Breast epithelium (tissue), 3 donors: ENCODE measurements around the gene SERP2.

Experiments
- POLR2A ChIP-seq: fragments of 450-650 bp; IDR thresholded peaks from one replicate; pipeline ENCODE4 v1.6.1; 2016; ENCODE audit warnings: antibody characterized with exemption, mild to moderate bottlenecking, moderate library complexity
- POLR2AphosphoS5 ChIP-seq, 3 donors: sonication (generic); formaldehyde crosslinking; IDR thresholded peaks; one replicate each; pipeline ENCODE4 v1.6.1; 2017; ENCODE audit warnings: antibody characterized with exemption in 3 of 3
- TF ChIP-seq, protein P1 (sequence below), 3 donors: fragments of 450-650 bp; IDR thresholded peaks; one replicate each; pipeline ENCODE4 v1.5.1; 2016 to 2017; ENCODE audit warnings: antibody characterized with exemption in 3 of 3, mild to moderate bottlenecking in 3 of 3, moderate library complexity in 3 of 3

DNA sequence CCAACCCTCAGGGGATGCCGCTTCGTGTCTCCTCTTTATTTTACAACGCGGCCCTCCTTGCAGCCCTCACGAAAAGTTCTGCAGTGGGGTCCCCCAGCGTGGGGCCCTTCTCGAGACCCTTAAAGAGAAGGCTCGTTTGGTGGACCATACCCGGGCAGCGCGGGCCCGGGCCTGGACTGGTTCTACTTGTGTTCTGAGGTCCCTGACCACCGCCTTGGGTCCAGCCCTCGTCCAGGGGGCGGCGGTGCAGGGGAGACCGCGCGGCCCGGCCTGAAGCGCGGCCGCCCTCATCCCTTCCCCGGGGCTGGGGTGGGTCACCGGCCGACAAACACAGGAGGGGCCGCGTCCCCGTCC, 400 bp upstream of the SERP2 start:
- TF ChIP-seq, protein P1, sequence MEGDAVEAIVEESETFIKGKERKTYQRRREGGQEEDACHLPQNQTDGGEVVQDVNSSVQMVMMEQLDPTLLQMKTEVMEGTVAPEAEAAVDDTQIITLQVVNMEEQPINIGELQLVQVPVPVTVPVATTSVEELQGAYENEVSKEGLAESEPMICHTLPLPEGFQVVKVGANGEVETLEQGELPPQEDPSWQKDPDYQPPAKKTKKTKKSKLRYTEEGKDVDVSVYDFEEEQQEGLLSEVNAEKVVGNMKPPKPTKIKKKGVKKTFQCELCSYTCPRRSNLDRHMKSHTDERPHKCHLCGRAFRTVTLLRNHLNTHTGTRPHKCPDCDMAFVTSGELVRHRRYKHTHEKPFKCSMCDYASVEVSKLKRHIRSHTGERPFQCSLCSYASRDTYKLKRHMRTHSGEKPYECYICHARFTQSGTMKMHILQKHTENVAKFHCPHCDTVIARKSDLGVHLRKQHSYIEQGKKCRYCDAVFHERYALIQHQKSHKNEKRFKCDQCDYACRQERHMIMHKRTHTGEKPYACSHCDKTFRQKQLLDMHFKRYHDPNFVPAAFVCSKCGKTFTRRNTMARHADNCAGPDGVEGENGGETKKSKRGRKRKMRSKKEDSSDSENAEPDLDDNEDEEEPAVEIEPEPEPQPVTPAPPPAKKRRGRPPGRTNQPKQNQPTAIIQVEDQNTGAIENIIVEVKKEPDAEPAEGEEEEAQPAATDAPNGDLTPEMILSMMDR (IDR thresholded peaks at IDR 0.05), result no peak
- no peak for TF ChIP-seq POLR2A
- no peak for TF ChIP-seq POLR2AphosphoS5 (IDR thresholded peaks at IDR 0.05)
